Measurements from ENCODE around the gene DCHS2. TPM values are rescaled to one million over a fixed set of nuclear protein-coding genes. Genes with fewer than 3 reads are reported as not detected.

Gene DCHS2
- total RNA-seq, 2 donors from 2014 or later = 0.28 to 0.71 TPM

GRCh38 chr4:154462081-154462810 is 29.4 kb downstream of the DCHS2 start:
- DNase-seq (ENCODE audit: low spot score) = no peak
- intact Hi-C loops (cut with DNase I) = no loop called here

DNA sequence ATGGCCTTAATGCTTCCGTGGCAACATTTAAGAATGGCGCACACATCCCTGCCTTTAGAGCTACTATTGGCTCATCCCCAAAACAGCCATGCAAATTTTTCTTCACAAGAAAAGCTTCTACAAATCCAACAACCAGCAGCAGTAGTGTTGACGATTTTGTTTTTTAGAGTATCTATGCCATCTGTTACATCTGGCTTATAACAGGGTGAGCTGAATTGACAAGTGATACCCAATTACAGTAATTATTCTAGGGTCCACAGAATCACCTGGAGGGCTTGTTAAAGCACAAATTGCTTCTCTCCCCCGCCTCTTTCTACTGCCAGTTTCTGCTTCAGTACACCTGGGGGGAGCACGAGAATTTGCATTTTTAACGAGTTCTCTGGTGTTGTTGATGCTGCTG is 34.1 kb downstream of the DCHS2 start:
- intact Hi-C loops (cut with DNase I) = no loop called here
- no peak for DNase-seq (ENCODE audit: low spot score)

DNA sequence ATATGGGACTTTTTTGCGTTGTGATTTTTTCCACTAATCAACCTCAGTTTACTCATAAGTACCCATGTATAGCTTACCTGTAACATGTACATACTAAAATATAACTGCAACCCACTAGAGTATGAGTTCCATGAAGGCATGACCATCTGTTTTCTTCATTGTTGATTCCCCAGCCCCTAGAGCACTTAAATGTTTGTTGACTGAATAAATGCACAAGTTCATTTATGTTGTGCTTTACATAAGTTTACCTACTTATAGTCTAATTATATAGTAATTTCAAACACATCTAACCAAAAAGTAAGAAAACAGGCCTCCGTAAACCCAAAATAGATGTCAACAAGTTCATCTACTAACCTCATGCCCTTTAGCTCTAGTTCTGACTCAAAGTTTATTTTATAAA is 34.7 kb downstream of the DCHS2 start:
- intact Hi-C loops (cut with DNase I) = no loop called here
- no peak for DNase-seq (ENCODE audit: low spot score)

- intact Hi-C loops (cut with DNase I) = no loop called here
Measured at GRCh38 chr4:154456240-154456639, 35.4 kb downstream of the DCHS2 start.

DNA sequence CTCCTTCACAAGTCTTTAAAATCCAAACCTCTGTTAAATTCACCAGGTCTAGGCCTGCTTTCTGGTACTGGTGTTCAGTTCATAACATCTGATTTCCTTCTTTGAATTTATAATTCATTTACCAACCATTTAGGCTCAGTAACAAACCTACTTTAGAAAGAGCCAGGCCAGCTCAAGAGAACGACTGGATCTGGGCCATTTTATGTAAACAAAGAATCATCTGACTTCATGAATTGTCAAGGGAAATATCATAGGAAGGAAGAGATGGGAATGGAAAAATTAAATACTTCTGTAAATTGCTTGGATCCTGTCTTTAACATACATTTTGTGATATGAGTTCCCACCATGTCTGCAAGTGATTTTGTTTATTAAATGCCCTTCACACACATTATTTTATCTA is 36.5 kb downstream of the DCHS2 start:
- no peak for DNase-seq (ENCODE audit: low spot score)
- intact Hi-C loops (cut with DNase I) = no loop called here

More at GRCh38 chr4:154456240-154456639, 35.4 kb downstream of the DCHS2 start:
- DNase-seq (ENCODE audit: low spot score) = no peak

DNA sequence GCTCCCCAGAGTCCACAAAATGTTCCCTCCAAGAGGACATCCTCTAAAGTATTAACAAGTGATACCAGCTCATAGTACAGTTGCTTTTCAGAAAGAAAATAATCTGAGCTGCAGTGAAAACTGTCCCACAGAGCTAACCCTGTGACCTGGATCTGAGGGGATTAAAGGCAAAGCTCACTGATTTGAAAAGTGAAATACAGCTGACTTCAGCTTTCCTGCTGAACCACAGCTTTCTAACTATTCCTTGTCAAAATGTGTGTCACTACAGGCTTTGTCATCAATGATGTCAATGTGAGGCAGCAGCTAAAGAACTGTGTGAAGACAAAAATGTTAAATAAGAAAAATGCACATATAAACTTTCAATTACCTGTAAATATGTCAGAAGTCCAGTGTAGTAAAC is 36.9 kb downstream of the DCHS2 start:
- no peak for DNase-seq (ENCODE audit: low spot score)
- intact Hi-C loops (cut with DNase I) = no loop called here

- intact Hi-C loops (cut with DNase I) = no loop called here
- DNase-seq (ENCODE audit: low spot score) = no peak
Measured at GRCh38 chr4:154452798-154453346, 38.7 kb downstream of the DCHS2 start.

- intact Hi-C loops (cut with DNase I) = no loop called here
- no peak for DNase-seq (ENCODE audit: low spot score)
Measured at GRCh38 chr4:154450966-154451365, 40.6 kb downstream of the DCHS2 start.

GRCh38 chr4:154444958-154445357 is 46.6 kb downstream of the DCHS2 start:
- intact Hi-C loops (cut with DNase I) = no loop called here

GRCh38 chr4:154441982-154442381 is 49.6 kb downstream of the DCHS2 start:
- intact Hi-C loops (cut with DNase I) = no loop called here
- DNase-seq (ENCODE audit: low spot score) = no peak

More at GRCh38 chr4:154444958-154445357, 46.6 kb downstream of the DCHS2 start:
- DNase-seq (ENCODE audit: low spot score) = no peak

- intact Hi-C loops (cut with DNase I) = no loop called here
- no peak for DNase-seq (ENCODE audit: low spot score)
Measured at GRCh38 chr4:154441124-154441523, 50.5 kb downstream of the DCHS2 start.

DNA sequence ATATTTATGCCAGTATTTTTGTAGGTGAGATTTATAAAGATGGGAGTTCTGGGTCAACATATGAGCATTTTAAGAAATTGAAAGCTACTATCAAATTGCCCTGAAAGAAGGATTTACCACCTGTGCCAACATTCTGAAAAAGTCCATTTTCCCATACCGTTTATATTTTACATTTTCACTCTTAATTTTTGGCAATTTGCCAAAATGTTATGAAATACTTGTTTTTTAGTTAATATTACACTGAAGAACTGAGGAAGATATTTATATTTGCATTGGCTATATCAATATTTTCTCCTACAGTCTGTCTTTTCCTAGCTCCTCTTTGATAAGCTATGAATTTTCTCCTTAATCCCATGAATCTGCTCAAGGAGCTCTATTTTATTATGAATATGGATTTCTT is 52.4 kb downstream of the DCHS2 start:
- no peak for DNase-seq (ENCODE audit: low spot score)
- intact Hi-C loops (cut with DNase I) = no loop called here

DNA sequence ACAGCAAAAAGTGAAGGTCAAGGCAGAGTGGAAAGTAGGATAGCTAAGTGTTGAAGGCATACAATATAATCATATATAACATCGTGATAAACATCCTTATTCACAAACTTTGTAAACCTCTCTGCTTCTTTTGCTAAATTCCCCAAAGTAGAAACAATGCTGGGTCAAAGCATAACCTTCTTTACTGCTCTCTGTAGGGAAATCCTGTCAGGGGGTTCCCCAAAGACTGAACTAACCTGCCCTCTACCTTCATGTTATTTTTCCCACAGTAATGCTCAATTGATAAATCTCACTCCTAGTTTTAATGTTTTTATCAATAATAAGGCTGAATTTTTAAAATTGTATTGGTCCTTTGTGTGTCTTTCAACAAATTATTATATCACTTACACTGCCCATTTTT is 55.7 kb downstream of the DCHS2 start:
- intact Hi-C loops (cut with DNase I) = no loop called here
- no peak for DNase-seq (ENCODE audit: low spot score)

- intact Hi-C loops (cut with DNase I) = no loop called here
- DNase-seq (ENCODE audit: low spot score) = no peak
Measured at GRCh38 chr4:154433543-154433942, 58.1 kb downstream of the DCHS2 start.

DNA sequence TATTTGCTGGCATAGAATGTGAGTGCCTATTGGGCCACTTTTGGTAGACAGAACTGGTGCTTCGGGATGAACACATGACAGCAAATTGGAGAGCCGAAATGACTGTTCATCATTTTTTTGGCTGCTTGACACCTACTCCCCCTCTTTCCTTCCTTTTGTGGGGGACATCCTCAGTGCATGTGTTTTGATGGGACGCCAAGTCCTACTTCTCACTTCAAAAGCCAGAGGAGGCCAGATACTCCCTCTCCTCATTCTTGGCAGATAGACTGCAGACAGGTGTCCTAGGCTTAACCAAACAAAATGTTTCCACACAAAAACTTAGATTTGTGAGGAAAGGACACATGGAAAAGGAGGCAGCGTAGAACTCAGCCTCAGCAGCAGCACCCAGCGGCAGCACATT is 62.4 kb downstream of the DCHS2 start:
- DNase-seq (ENCODE audit: low spot score) = no peak
- intact Hi-C loops (cut with DNase I) = no loop called here

GRCh38 chr4:154427149-154427548 is 64.5 kb downstream of the DCHS2 start:
- DNase-seq (ENCODE audit: low spot score) = no peak
- intact Hi-C loops (cut with DNase I) = no loop called here

DNA sequence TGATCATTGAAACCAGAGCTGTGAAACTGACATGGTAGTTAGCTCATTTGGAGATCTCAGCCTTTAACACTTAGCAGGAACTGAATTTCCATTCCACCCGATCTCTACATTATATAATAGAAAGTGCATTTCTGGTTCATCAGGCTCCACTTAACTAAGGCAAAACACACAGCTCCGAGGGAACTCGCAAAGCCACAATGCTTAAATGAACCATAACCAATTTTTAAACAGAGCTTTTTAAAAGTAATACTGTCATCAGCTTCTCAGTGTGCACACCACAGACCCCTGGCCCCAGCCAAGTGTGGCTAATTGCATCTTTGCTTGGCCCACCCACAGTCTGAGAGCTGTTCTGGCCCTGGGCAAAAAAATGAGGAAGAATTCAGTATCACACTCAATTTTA is 66.1 kb downstream of the DCHS2 start:
- no peak for DNase-seq (ENCODE audit: low spot score)
- intact Hi-C loops (cut with DNase I) = no loop called here

- no peak for DNase-seq (ENCODE audit: low spot score)
- intact Hi-C loops (cut with DNase I) = no loop called here
Measured at GRCh38 chr4:154424810-154425484, 66.7 kb downstream of the DCHS2 start.

- intact Hi-C loops (cut with DNase I) = no loop called here
Measured at GRCh38 chr4:154422152-154422551, 69.4 kb downstream of the DCHS2 start.

GRCh38 chr4:154421618-154422017 is 70.0 kb downstream of the DCHS2 start:
- intact Hi-C loops (cut with DNase I) = no loop called here
- no peak for DNase-seq (ENCODE audit: low spot score)

More at GRCh38 chr4:154422152-154422551, 69.4 kb downstream of the DCHS2 start:
- no peak for DNase-seq (ENCODE audit: low spot score)

DNA sequence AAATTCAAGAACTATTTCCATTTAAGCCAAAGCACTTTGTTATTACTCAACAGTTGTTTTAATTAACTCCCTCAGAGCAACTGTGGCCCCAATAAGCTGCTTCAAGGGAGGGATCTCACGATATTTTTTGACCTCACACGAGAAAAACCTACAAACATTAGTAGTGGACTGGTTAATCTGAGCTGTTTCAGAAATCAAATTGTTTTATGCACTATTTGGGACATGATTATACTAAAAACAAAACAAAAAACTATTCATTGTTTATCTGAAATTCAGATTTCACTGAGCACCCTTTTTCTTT is 74.3 kb downstream of the DCHS2 start:
- intact Hi-C loops (cut with DNase I) = no loop called here
- no peak for DNase-seq (ENCODE audit: low spot score)
